Fibroblast of pulmonary artery (primary cell): ENCODE data around the gene CIART.

ENCODE experiments used
- DNase-seq: peaks from one replicate; pipeline ENCODE4 v3.0.0-alpha.2; 2010; ENCODE audit warnings: low read depth
- H3K4me3 ChIP-seq: replicated peaks from 2 replicates; pipeline ENCODE4 v1.5.1; 2011; ENCODE audit warnings: low read depth, mild to moderate bottlenecking, control low read depth, low read length, moderate library complexity
- TF ChIP-seq, protein P1 (sequence below): IDR thresholded peaks from 2 replicates; pipeline ENCODE4 v1.5.1; 2011; ENCODE audit warnings: mild to moderate bottlenecking, control low read depth, low read length, inconsistent platforms; ENCODE audit errors: missing control alignments

The CIART gene

DNA sequence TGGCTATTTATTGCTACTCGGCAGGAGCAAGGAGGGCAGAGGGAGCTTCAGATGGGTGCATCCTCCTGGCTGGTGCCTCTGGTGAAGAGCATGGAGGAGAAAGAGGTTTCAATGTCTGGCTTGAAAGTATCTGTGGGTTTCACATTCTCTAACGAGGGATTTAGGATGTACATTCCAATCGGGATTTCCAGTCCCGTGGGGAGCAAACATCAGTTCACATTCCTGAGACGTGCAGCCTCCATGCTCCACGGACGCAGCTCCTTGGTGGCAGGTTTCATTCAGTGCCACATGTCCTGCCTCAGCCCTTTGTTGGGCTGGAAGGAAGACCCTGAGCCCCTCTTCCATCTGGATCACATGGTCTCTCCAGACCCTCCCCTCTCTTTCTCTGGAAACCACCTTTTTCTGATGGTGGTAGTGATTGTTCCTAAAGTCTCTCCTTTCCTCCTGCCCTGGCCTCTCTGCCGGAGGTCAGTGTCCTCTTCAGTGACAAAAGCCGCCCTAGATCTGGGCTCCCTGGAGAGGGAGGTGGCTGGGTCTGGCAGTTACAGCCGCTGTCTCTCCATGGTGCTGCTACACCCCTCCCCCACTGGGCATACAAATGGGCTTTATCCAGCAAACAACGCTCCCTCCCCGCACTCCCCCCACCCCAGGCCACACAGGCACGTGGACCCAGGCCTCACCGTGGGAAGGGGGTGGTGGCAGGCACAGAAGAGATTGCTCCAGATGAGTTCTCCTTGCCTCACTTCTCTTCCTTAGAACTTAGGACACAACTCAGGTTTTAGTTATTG, 25.6 kb upstream of the CIART start:
- TF ChIP-seq, protein P1, sequence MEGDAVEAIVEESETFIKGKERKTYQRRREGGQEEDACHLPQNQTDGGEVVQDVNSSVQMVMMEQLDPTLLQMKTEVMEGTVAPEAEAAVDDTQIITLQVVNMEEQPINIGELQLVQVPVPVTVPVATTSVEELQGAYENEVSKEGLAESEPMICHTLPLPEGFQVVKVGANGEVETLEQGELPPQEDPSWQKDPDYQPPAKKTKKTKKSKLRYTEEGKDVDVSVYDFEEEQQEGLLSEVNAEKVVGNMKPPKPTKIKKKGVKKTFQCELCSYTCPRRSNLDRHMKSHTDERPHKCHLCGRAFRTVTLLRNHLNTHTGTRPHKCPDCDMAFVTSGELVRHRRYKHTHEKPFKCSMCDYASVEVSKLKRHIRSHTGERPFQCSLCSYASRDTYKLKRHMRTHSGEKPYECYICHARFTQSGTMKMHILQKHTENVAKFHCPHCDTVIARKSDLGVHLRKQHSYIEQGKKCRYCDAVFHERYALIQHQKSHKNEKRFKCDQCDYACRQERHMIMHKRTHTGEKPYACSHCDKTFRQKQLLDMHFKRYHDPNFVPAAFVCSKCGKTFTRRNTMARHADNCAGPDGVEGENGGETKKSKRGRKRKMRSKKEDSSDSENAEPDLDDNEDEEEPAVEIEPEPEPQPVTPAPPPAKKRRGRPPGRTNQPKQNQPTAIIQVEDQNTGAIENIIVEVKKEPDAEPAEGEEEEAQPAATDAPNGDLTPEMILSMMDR: no peak
- no peak for DNase-seq
- no peak overlapping the region for H3K4me3 ChIP-seq

DNA sequence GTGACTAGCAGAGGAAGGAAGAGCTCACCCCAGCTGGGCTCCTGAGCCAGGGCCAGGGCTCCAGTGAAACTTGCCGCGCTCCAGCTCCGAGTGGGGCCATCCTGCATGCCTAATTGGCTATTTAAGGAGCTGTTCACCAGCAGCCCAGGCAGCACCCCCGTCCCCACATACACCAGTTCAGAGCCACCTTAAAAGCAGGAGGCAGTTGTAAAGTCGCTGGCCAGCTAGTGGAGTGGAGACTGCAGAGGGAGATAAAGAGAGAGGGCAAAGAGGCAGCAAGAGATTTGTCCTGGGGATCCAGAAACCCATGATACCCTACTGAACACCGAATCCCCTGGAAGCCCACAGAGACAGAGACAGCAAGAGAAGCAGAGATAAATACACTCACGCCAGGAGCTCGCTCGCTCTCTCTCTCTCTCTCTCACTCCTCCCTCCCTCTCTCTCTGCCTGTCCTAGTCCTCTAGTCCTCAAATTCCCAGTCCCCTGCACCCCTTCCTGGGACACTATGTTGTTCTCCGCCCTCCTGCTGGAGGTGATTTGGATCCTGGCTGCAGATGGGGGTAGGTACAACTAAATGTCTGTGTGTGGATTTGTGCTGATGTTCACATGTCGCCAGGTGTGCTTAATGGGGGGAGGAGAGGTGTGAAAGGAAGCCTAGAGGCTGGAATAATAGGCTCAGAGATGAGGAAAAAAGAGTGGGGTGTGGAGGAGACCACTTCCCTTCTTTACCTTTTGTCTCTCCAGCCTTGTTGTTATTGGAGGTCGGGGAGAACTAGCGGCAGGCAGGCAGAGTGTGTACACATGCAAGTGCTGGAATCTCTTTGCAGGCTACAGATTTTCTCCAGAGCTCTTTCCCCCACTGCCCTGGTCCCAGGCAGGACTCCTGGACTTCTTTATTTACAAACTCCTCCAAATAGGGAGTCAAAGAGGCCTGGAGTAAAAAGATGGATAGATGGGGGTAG, 24.4 kb upstream of the CIART start, which contains the start of gene CA14:
Gene CA14 (plus strand): TSS at position 151 of the 962 bp plus-strand sequence. CDS start 355 bp downstream, at position 506.
- TF ChIP-seq, protein P1: no peak

DNA sequence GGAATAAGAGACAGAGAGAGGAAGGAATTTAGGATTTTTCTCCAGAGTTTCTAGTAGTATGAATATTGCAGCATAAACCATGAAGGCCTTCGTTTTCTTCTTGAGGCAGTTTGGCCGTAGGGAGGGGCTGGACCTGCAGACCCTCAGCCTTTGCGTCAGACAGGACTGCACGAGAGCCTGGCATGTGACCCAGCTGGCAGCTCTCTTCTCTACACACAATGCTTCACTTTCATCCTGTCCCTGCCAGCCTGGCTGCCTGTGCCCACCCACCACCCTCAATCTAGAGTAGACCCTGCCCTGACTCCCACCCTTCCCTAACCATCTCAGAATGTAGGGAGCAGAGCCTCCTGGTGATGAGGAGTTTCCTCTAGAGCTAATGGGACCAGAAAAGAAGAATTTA, 23.1 kb upstream of the CIART start:
- TF ChIP-seq, protein P1: no peak
- no peak for DNase-seq
- H3K4me3 ChIP-seq: no peak overlapping the region

More for the DNA sequence above, 24.4 kb upstream of the CIART start, which contains the start of gene CA14:
- no peak within 1 kb of the TSS for H3K4me3 ChIP-seq
- no peak for DNase-seq

DNA sequence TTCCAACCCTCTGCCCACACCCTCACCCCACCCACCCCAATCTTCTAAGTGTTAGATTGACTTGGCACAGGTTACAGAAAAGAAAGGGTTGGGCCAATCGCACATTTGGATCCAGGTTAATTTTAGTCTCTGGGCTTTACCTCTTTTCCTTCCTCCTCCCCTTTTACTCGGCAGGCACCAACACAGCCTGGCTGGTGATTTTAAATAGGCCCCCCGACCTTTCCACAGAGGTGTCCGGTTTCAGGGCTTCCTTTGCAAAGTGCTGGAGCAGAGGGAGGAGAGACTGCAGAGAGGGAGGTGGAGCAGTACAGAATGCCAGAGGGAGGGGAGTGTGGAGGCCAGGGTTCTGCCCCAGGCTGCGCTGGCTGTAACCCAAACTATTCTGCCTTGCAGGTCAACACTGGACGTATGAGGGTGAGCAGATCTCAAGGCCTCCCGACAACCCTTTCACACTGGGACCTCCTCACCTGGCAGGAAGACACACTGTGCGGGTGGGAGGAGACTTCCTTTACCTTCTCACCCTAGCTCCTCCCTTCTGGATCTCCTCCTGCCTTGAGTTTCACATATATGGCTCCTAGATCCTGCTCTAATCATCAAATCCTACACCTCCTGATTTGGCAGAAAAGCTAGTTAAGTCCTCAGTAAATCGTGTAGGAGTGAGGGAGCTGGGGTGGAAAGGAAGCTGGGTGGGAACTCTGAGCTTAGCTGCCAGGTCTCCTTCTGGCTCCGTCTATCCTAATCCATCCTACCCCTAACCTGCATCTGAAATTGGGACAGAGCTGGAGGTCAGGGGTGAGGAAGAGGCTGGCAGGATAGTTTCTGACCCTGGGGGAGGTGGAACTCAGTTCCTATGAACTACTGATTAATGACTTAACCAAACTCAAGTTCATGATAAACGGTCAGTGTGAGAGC, 22.3 kb upstream of the CIART start:
- TF ChIP-seq, protein P1: no peak
- H3K4me3 ChIP-seq: no peak overlapping the region
- DNase-seq: no peak

DNA sequence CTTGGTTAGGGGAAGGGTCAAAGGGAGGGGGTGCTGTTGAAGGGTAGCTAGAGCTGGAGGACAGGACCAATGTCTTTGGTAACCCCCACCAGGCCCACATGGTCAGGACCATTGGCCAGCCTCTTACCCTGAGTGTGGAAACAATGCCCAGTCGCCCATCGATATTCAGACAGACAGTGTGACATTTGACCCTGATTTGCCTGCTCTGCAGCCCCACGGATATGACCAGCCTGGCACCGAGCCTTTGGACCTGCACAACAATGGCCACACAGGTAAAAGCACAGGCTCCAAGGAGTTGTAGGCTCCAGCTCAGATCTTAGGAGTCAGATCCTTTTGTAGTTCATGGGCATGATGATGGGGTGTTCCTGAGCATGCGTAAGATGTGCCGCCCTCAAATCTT, 21.0 kb upstream of the CIART start:
- H3K4me3 ChIP-seq: no peak overlapping the region
- DNase-seq: no peak
- TF ChIP-seq, protein P1: no peak
